Measurements from ENCODE around the gene CFC1B. TPM values are rescaled to one million over a fixed set of nuclear protein-coding genes. Genes with fewer than 3 reads are reported as not detected.

Gene CFC1B
- total RNA-seq, 2 donors from 2014 or later = not detected

Other genes starting within 250 kb of the CFC1B start
- 10 to 100 TPM; 47.1 to 55.1 TPM for gene IMP4, start 178.3 kb upstream of the CFC1B start, total RNA-seq
- 10 to 100 TPM; 16.4 to 19.6 TPM for gene PTPN18, start 165.2 kb upstream of the CFC1B start, total RNA-seq
- gene POTEI, start 11.9 kb upstream of the CFC1B start, total RNA-seq = 1 to 10 TPM in 1 of 2 donors, under 1 TPM in 1; 0.07 to 2.0 TPM
- gene CFC1, start 78.4 kb downstream of the CFC1B start, total RNA-seq = 1 to 10 TPM; 1.4 to 6.4 TPM
- not detected for gene POTEJ, start 90.2 kb downstream of the CFC1B start, total RNA-seq
- gene GPR148, start 207.8 kb downstream of the CFC1B start, total RNA-seq = not detected
- gene AMER3, start 234.3 kb downstream of the CFC1B start, total RNA-seq = 1 to 10 TPM in 1 of 2 donors, under 1 TPM in 1; 0.91 to 2.3 TPM

Data from endodermal cell (in vitro differentiated cells).